ENCODE measurements around the gene MYO18B.

The MYO18B gene

DNA sequence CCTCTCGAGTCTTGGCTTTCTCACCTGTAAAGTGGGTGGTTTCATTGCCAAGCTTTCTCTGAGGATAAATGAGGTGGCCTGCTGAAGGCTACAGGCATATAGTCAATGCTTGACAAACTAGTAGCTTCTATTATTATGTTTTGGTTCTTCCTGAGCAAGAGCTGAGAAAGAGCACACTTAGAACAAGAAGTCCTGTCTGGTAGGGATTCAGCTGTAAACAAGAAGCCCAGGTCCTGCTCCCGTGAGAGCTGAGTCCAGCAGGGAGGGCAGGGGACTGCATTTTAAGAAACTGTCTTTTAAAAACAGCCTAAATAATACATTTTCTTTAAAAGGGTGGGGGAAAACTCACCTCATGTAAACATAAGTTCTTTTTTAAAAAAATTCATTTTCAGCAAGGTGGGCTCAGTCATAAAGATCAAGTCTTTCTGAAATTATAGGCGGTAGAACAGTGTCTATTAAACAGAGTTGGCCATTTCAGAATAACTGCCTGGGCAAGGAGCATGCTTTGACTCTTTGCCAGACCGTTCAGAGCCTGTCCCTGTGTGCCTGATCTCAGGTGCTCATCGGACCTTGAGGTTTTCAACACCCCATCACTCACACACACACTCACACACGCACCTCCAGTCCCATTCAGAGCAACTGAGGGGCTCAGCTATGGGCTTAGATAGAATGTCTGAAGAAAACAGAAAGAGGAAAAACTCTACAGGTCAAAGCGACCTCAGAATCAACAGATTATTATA lies 29.2 kb upstream of the MYO18B start:
- DNase-seq (ENCODE audit: low read depth), result no peak
- no peak overlapping the region for H3K4me3 ChIP-seq (ENCODE audit: low read depth, low read length)

GRCh38 chr22:25714070-25714469 lies 27.9 kb upstream of the MYO18B start:
- DNase-seq (ENCODE audit: low read depth), result no peak
- no peak overlapping the region for H3K4me3 ChIP-seq (ENCODE audit: low read depth, low read length)

DNA sequence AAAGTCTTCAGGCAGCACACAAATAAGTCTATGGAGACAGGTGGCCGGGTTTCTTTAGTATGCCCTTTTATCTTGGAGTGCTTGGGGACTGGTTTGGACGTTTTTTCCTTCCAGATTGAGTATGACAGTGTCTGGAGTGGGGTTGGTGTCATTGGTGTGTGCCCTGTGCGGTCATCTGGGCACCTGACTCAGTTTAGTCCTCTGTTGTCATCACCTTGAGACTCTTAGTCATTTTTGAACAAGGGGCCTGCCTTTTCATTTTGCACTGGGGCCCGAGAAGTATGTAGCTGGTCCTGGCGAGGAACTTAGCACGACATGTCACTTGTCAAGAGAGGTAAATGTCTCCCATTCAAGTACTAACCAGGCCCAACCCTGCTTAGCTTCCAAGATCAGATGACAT lies 27.2 kb upstream of the MYO18B start:
- no peak for DNase-seq (ENCODE audit: low read depth)
- H3K4me3 ChIP-seq (ENCODE audit: low read depth, low read length), result no peak overlapping the region

- no peak for DNase-seq (ENCODE audit: low read depth)
- H3K4me3 ChIP-seq (ENCODE audit: low read depth, low read length), result no peak overlapping the region
Measured at GRCh38 chr22:25716637-25717036, 25.4 kb upstream of the MYO18B start.

- H3K4me3 ChIP-seq (ENCODE audit: low read depth, low read length), result no peak overlapping the region
- no peak for DNase-seq (ENCODE audit: low read depth)
Measured at GRCh38 chr22:25718135-25718840, 23.7 kb upstream of the MYO18B start.

- no peak overlapping the region for H3K4me3 ChIP-seq (ENCODE audit: low read depth, low read length)
- no peak for DNase-seq (ENCODE audit: low read depth)
Measured at GRCh38 chr22:25722223-25722622, 19.8 kb upstream of the MYO18B start.

- DNase-seq (ENCODE audit: low read depth), result no peak
- H3K4me3 ChIP-seq (ENCODE audit: low read depth, low read length), result no peak overlapping the region
Measured at GRCh38 chr22:25722626-25723025, 19.4 kb upstream of the MYO18B start.

GRCh38 chr22:25726241-25726640 lies 15.7 kb upstream of the MYO18B start:
- no peak overlapping the region for H3K4me3 ChIP-seq (ENCODE audit: low read depth, low read length)
- no peak for DNase-seq (ENCODE audit: low read depth)

- H3K4me3 ChIP-seq (ENCODE audit: low read depth, low read length), result no peak overlapping the region
- no peak for DNase-seq (ENCODE audit: low read depth)
Measured at GRCh38 chr22:25728071-25728470, 13.9 kb upstream of the MYO18B start.

DNA sequence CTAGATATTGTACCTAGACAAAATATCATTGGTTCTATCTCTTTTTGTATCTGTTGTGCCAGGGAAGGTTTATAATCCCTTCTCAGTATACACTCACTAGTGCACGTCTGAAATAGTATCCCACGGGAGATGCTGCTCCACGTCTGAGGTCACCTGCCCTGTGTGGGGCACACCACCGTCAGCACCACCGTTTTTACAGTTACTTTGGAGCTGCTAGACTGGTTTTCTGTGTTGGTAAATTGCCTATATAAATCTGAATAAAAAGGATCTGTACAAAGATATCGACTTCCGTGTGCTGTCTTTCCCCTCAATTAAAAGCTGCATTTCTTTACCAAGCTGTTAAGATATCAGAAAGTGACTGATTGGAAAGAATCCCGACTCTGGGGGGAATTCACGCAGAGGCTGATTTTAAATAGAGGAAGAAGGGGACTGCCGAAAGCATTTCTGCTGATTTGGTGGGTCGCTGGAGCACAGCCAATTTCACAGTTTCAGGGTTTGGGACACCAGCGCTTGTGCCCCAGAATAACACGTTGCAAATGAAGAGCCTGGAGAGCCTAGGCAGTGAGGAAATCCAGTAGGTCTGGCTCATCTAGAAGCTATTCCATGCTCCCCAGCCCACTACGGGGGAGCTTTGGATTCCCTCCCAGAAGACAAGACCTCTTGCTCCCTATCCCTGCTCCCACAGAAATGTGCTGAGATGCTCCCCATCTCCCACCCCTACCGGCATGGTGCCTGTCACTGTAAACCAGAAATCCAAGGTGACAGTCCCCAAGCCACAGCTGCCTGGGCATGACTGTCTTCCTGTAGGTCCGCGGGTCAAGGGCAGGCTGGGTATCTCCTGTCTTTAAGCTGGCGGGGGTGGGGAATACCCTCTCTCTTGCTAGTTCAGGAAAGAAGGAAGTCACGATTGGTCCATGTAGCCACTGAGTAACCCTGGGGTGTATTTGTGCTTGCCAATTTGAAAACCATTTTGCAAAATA lies 12.7 kb upstream of the MYO18B start:
- DNase-seq (ENCODE audit: low read depth), result no peak
- no peak overlapping the region for H3K4me3 ChIP-seq (ENCODE audit: low read depth, low read length)

DNA sequence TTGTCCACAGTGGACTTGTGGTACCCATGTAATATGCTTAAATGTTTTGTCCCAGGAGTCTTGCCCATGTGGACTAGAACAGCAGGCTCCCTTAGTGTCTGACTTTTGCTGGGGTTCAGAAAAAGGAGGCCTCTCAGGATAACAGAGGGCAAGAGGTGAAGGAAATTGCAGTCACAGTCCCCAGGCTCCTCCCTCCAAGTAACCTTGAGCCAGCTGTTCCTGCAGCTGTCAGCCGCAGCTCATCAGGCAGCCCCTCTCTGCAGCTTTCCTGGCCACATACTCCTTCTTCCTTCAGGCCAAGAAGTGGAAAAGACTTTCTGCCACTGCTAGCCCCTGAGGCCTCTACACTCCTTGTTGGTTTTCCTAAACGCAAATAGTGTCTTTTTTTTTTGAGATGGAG lies 6.3 kb upstream of the MYO18B start:
- no peak overlapping the region for H3K4me3 ChIP-seq (ENCODE audit: low read depth, low read length)
- no peak for DNase-seq (ENCODE audit: low read depth)

DNA sequence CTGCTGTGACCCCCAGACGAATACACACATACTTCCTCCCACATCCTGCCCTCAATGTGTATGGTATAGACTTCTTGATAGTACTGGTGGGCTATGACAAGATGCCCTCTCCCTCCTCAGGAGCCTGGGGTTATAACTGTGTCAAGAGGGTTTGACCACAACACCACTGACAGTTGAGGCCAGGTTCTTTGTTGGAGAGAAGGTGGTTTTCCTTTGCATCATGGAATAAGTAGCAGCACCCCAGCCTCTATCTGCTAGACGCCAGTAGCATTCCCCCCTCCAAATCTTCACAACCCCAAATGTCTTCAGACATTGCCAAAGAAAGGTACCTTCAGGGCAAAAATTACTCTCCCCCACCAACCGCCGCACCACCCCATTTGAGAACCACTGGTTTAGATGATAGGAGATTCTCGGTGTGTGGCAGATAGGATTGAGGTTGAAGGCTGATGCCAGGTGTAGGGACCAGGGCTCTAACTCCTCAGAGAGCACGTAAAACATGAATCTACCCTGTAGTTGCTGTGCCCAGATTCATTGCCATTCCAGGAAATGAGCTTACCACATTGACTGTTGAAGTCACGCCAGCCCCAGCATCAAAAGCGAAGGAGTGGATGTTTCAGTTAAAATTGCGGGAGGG lies 5.5 kb upstream of the MYO18B start:
- no peak overlapping the region for H3K4me3 ChIP-seq (ENCODE audit: low read depth, low read length)
- no peak for DNase-seq (ENCODE audit: low read depth)

DNA sequence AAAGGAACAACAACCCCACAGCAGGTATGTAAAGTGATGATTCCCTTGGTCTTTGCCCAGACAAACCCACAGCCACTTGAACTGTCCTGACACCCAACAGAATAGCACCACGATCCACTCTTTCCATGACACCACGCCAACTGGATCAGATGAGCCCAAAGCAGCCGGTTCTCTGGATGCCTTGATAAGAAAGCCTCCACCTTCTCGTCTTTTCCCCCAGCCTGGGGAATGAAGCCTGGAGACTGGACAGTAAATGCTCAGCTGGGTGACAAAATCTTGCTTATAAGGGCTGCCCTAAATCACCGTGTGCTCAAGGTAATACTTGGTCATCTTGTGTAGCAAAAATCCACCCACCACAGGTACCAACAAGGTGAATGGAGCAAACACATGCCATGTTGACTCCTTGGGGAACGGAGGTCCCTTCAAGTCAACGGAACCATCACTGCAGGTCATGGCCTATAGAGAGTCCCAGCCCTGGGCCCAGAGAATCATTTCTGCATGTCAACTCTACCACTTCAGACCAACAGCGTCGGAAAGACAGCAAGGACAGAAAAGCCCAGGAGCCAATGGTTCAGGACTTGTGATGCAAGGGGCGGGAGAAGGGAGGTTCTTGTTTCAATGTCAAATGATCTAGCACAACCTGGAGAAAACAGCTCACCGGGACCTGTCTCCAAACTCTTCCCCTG lies 2.2 kb upstream of the MYO18B start:
- no peak for DNase-seq (ENCODE audit: low read depth)
- H3K4me3 ChIP-seq (ENCODE audit: low read depth, low read length), result no peak overlapping the region

DNA sequence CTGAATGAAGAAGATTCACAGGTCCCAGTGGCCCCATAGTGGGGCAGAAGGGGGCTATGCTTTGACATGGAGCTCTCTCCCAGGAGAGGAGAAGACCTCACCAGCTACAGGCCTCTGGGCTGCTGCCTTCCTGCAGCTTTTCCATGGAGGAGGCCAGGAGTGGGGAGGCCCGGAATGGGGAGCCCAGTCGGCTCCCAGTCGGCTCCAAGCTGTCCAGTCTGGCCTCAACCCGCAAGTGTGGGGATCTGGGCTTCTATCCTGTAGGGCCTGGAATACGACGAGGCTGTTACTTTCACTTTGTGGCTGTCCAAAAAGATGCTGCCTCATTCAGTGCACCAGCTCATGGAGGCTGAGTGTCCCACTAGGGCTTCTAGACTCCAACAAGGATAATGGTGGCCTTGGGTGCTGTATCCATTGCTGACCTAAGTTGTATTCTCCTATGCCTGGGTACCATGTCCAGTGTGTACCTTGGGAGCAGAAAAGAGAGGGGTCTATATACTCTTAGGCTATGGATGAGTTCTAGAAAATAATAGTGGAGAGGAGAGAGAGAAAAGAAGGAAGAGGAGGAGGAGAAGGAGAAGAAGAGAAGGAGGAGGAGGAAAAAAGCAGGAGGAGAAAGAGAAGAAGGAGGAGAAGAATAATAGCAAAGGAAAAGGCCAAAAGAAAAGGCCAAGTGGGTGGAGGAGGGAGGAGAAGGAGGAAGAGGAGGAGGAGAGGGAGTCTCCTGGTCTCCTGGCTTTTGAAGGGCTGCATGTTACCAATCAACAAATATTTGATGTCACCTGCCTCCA lies 1.1 kb downstream of the MYO18B start:
- no peak for DNase-seq (ENCODE audit: low read depth)
- peak overlapping the region; percentile 53 for H3K4me3 ChIP-seq (ENCODE audit: low read depth, low read length)

- H3K4me3 ChIP-seq (ENCODE audit: low read depth, low read length), result no peak overlapping the region
- no peak for DNase-seq (ENCODE audit: low read depth)
Measured at GRCh38 chr22:25744694-25745093, 2.7 kb downstream of the MYO18B start.

DNA sequence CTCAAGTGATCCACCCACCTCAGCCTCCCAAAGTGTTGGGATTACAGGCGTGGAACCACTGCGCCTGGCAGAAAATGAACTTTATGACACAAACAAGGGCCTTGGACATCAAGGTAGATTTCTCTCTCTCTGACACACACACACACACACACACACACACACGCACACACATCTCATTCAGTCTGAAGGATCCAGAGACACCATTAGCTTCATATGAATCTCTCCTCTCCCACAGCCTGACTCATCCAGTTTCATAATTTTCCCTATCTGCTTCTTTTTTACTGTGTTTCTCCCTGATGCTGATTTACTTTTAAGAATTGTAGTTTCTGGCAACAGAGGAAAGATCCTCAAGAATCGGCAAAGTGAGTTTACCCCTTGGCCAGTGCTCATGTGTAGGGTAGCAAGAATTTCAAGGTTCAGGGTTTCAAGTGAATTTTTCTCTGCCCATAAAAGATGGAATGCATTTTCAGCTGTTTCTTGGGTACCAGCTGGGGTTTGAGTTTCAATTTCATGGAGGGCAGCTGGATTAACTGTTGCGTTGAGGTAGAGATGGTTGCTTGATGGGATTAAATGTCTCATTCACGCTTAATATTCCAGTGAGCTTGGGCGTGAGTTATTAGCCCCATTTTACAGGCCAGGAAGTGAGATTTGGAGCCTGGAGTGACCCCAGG lies 3.5 kb downstream of the MYO18B start:
- DNase-seq (ENCODE audit: low read depth), result no peak
- no peak overlapping the region for H3K4me3 ChIP-seq (ENCODE audit: low read depth, low read length)

DNA sequence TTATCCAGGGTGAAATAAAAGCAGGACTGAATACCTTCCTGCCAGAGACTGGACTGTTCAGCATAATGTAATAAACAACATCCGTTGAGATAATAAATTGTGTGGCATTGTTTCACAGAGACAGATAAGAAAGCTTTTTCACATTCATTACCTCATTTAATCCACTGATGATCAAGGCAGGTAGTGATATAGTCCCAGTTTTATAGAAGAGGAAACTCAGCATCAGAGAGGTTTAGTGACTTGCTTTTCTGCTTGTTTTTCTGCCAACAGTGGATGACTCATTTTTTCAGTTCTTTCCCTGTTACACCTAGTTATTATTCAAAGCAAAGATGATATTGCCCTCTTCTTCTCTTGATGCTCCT lies 4.0 kb downstream of the MYO18B start:
- no peak for DNase-seq (ENCODE audit: low read depth)
- no peak overlapping the region for H3K4me3 ChIP-seq (ENCODE audit: low read depth, low read length)
